Tibial nerve (tissue), 4 donors: ENCODE data around the gene NOC2L. TPM values are rescaled to one million over a fixed set of nuclear protein-coding genes. Genes with fewer than 3 reads are reported as not detected.

Experiments used
- DNase-seq, 2 donors: peaks; one replicate each; pipeline ENCODE4 v3.0.0-alpha.2; 2019; ENCODE audit warnings: low spot score in 2 of 2
- H3K27ac ChIP-seq, 4 donors: fragments of 200-600 bp; sonication (generic) in 3 of 4; one replicate each; pipeline ENCODE4 v1.5.1; 2017 to 2019; ENCODE audit warnings: mild to moderate bottlenecking in 1 of 4
- H3K27me3 ChIP-seq, 2 donors: fragments of 200-600 bp; sonication (generic) in 1 of 2; one replicate each; pipeline versions ENCODE4 v1.5.1 to v1.6.0; 2017 to 2019
- H3K36me3 ChIP-seq, 3 donors: fragments of 200-600 bp; sonication (generic); one replicate each; pipeline ENCODE4 v1.5.1; 2018 to 2019
- H3K4me1 ChIP-seq, 4 donors: fragments of 200-600 bp; sonication (generic) in 3 of 4; one replicate each; pipeline ENCODE4 v1.5.1; 2017 to 2019
- H3K4me3 ChIP-seq, 4 donors: fragments of 200-600 bp; sonication (generic) in 3 of 4; one replicate each; pipeline ENCODE4 v1.5.1; 2017 to 2019; ENCODE audit warnings: mild to moderate bottlenecking in 1 of 4, moderate library complexity in 1 of 4
- H3K9me3 ChIP-seq, 4 donors: fragments of 200-600 bp; sonication (generic) in 3 of 4; one replicate each; pipeline ENCODE4 v1.5.1; 2017 to 2019
- EP300 ChIP-seq, 2 donors: sonication (generic); formaldehyde crosslinking; IDR thresholded peaks; one replicate each; pipeline ENCODE4 v1.6.1; 2017; ENCODE audit warnings: antibody characterized with exemption in 2 of 2, mild to moderate bottlenecking in 1 of 2
- POLR2A ChIP-seq, 2 donors: fragments of 450-650 bp; IDR thresholded peaks; one replicate each; pipeline ENCODE4 v1.6.1; 2017; ENCODE audit warnings: antibody characterized with exemption in 2 of 2, mild to moderate bottlenecking in 2 of 2, moderate library complexity in 2 of 2
- WGBS, 2 donors: methylation state at CpG; one replicate each; pipeline ENCODE4 v1.1.5; 2018; 5-methylcytosine and 5-hydroxymethylcytosine counted together
- total RNA-seq, 4 donors: library from RNA; depleted of rRNA; stranded (reverse); fragments of >200 nt; gene quantifications; one replicate each; pipeline ENCODE4 v1.1.0, GENCODE V29; 2016
- TF ChIP-seq, protein P1 (sequence below), 5 experiments: fragments of 200-600 bp in 3 of 5; fragments of 450-650 bp in 2 of 5; sonication (generic) in 3 of 5; IDR thresholded peaks; one replicate each; pipeline ENCODE4 v1.5.1; 2016 to 2019; ENCODE audit warnings: antibody characterized with exemption in 5 of 5, mild to moderate bottlenecking in 3 of 5, moderate library complexity in 2 of 5

The NOC2L gene
- total RNA-seq, 4 donors from 2014 or later: 28.2 to 54.0 (median 46.4) TPM

- no peaks in the 10 kb centered on the region for H3K36me3 ChIP-seq
- WGBS, 2 donors: 70 to 71% methylated on average over 27 to 28 of the region's 28 CpGs
- no peak overlapping the region for H3K27ac ChIP-seq
- H3K4me3 ChIP-seq: no peak overlapping the region
- DNase-seq: no peak
- TF ChIP-seq, protein P1, sequence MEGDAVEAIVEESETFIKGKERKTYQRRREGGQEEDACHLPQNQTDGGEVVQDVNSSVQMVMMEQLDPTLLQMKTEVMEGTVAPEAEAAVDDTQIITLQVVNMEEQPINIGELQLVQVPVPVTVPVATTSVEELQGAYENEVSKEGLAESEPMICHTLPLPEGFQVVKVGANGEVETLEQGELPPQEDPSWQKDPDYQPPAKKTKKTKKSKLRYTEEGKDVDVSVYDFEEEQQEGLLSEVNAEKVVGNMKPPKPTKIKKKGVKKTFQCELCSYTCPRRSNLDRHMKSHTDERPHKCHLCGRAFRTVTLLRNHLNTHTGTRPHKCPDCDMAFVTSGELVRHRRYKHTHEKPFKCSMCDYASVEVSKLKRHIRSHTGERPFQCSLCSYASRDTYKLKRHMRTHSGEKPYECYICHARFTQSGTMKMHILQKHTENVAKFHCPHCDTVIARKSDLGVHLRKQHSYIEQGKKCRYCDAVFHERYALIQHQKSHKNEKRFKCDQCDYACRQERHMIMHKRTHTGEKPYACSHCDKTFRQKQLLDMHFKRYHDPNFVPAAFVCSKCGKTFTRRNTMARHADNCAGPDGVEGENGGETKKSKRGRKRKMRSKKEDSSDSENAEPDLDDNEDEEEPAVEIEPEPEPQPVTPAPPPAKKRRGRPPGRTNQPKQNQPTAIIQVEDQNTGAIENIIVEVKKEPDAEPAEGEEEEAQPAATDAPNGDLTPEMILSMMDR (IDR thresholded peaks at IDR 0.05): no peak
- TF ChIP-seq EP300 (IDR thresholded peaks at IDR 0.05) (no peak), POLR2A (IDR thresholded peaks at IDR 0.05) (no peak)
- H3K9me3 ChIP-seq: no peaks in the 10 kb centered on the region
- H3K27me3 ChIP-seq: peaks cover 2 to 74% of the 10 kb centered on the region in 2 donors
- peaks cover 0 to 8% (median 0%) of the 10 kb centered on the region in 4 donors for H3K4me1 ChIP-seq
Observed at GRCh38 chr1:973459-974292, 14.6 kb upstream of the NOC2L start.

DNA sequence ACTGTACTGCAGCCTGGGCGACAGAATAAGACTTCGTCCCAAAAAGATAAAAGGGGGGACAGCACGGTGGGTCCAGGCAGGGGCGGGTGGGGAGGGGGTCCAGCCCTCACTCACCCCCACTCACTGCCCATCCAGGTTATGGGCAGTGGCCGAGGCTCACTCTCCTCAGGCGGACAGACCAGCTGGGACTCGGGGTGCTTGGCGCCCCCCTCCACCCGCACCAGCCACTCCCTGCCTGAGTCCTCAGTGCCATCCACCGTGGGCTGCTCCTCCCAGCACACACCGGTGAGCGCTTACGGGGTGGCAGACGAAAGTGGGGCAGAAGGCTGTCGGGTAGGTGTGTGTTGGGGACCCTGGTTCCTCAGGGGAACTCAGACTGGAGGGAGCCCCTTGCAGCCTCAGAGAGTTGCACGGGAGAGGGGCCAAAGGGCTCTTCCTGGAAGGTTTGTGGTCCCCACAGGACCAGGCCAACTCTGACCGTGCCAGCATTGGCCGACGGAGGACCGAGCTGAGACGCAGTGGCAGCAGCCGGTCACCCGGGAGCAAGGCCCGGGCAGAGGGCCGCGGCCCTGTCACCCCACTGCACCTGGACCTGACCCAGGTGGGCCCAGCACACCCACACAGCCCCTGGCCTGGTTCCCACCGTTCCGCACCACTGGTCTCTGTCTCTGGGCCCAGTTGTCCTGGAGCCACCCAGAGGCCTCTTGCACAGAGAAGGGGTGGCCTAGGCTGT is 13.8 kb upstream of the NOC2L start:
- peaks cover 0 to 8% (median 0%) of the 10 kb centered on the region in 4 donors for H3K4me1 ChIP-seq
- no peak overlapping the region for H3K4me3 ChIP-seq
- DNase-seq: no peak
- TF ChIP-seq EP300 (IDR thresholded peaks at IDR 0.05) (no peak), POLR2A (IDR thresholded peaks at IDR 0.05) (no peak)
- TF ChIP-seq, protein P1 (IDR thresholded peaks at IDR 0.05): no peak
- no peak overlapping the region for H3K27ac ChIP-seq
- 83 to 86% methylated on average over 17 of the region's 28 CpGs for WGBS, 2 donors
- no peaks in the 10 kb centered on the region for H3K36me3 ChIP-seq
- peaks cover 2 to 82% of the 10 kb centered on the region in 2 donors for H3K27me3 ChIP-seq
- H3K9me3 ChIP-seq: no peaks in the 10 kb centered on the region

DNA sequence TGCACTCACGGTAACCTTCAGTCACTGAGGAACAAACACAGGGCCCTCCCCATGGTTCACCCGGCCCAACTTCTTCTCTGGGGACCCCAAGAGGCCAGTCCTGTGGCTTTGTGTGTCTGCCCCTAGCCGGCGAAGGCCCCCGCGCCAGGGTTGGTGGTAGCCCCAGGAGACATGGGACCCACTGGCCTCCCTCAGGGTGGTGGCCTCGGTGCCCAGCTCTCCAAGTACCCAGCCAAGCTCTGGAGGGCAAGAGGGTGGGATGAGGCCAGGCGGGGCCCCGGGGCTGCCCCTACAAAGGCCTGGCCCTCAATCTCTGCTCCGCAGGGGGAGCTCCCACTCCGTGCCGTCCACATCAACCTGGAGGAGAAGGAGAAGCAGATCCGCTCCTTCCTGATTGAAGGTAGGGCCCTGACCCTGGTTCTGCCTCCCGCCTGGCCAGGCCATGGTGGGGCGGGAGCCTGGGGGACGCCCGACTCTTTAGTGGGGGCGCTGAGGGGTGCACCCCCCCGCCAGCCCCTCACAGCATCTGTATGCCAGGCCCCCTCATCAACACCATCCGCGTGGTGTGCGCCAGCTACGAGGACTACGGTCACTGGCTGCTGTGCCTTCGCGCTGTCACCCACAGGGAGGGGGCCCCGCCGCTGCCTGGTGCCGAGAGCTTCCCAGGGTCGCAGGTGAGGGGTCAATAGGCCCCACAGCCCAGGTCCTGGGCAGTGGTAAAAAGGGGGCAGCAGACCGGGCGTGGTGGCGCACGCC is 12.9 kb upstream of the NOC2L start:
- Histone ChIP-seq H3K4me3 (no peak overlapping the region), H3K36me3 (no peaks in the 10 kb centered on the region), H3K27me3 (peaks cover 2 to 91% of the 10 kb centered on the region in 2 donors), H3K9me3 (no peaks in the 10 kb centered on the region), H3K4me1 (peaks cover 0 to 13% (median 5%) of the 10 kb centered on the region in 4 donors), H3K27ac (no peak overlapping the region)
- DNase-seq: no peak
- 71 to 81% methylated on average over 21 to 26 of the region's 34 CpGs for WGBS, 2 donors
- no peak for TF ChIP-seq POLR2A (IDR thresholded peaks at IDR 0.05)

DNA sequence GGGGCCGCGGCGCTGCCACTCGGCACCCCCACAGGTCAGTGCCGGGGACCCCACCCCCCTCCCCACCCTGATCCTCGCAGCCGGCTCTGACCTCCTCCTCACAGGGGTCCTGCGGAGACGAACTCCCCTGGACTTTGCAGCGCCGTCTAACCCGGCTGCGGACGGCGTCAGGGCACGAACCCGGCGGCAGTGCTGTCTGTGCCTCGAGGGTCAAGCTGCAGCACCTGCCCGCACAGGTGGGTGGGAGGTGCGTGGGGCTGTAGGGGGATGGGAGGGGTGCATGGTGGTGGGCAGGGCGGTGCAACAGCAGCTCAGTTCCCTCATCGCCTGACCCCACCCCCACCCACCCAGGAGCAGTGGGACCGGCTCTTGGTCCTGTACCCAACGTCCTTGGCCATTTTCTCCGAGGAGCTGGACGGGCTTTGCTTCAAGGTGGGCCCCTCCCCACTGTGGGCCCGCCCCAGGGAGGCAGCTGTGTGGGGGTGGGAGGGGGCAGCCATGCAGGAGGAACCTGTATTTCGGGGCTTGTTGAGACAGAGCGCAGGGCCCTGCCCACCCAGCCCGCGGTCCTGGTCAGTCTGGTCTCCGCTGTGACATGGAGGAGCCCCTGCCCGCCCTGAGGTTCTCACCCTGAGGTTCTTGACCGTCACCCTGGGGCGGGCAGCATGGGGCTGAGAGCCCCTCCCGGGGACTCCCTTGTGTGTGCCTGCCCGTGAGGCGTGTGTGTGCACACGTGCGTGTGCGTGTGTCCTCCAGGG is 12.1 kb upstream of the NOC2L start:
- Histone ChIP-seq H3K27me3 (peaks cover 2 to 92% of the 10 kb centered on the region in 2 donors), H3K27ac (no peak overlapping the region), H3K4me3 (no peak overlapping the region), H3K36me3 (no peaks in the 10 kb centered on the region), H3K9me3 (no peaks in the 10 kb centered on the region), H3K4me1 (peaks cover 0 to 17% (median 11%) of the 10 kb centered on the region in 4 donors)
- TF ChIP-seq, protein P1 (IDR thresholded peaks at IDR 0.05): no peak
- TF ChIP-seq EP300 (IDR thresholded peaks at IDR 0.05): no peak
- TF ChIP-seq POLR2A (IDR thresholded peaks at IDR 0.05): no peak
- 31 to 34% methylated on average over 28 to 33 of the region's 42 CpGs for WGBS, 2 donors
- DNase-seq: no peak
